Esophagus squamous epithelium (tissue), 5 donors: ENCODE measurements around the gene SMIM41. TPM values are rescaled to one million over a fixed set of nuclear protein-coding genes. Genes with fewer than 3 reads are reported as not detected.
A peak's percentile ranks its signal among the peaks of the same experiment; 100 is the strongest.

ENCODE experiments used
- DNase-seq: peaks from one replicate; lab custom pipeline; 2025; lab: John Stamatoyannopoulos, UW
- H3K27ac ChIP-seq, 4 donors: fragments of 200-600 bp; sonication (generic); one replicate each; pipeline ENCODE4 v1.5.1; 2016 to 2019; ENCODE audit warnings: mild to moderate bottlenecking in 1 of 4
- H3K27me3 ChIP-seq, 4 donors: fragments of 200-600 bp; sonication (generic); 1 replicate in 3 of 4; 2 replicates in 1 of 4; pipeline versions ENCODE4 v1.5.1 to v1.6.0; 2017 to 2021; ENCODE audit warnings: antibody characterized with exemption in 1 of 4
- H3K36me3 ChIP-seq, 3 donors: fragments of 200-600 bp; sonication (generic); one replicate each; pipeline ENCODE4 v1.5.1; 2016 to 2019
- H3K4me1 ChIP-seq, 3 donors: fragments of 200-600 bp; sonication (generic); one replicate each; pipeline ENCODE4 v1.5.1; 2017 to 2019
- H3K4me3 ChIP-seq, 4 donors: fragments of 200-600 bp; sonication (generic); 1 replicate in 3 of 4; 2 replicates in 1 of 4; pipeline ENCODE4 v1.5.1; 2016 to 2019; ENCODE audit warnings: mild to moderate bottlenecking in 2 of 4, moderate library complexity in 1 of 4
- H3K9me3 ChIP-seq, 3 donors: fragments of 200-600 bp; sonication (generic); one replicate each; pipeline ENCODE4 v1.5.1; 2016 to 2019
- POLR2A ChIP-seq, 4 donors: fragments of 450-650 bp; IDR thresholded peaks; one replicate each; pipeline ENCODE4 v1.6.1; 2017; ENCODE audit warnings: antibody characterized with exemption in 4 of 4, mild to moderate bottlenecking in 4 of 4, moderate library complexity in 3 of 4
- WGBS, 2 donors: methylation state at CpG; one replicate each; pipeline ENCODE4 v1.1.5; 2018; 5-methylcytosine and 5-hydroxymethylcytosine counted together
- intact Hi-C: fragments of 100-400 bp; cut with DNase I; formaldehyde crosslinking; loops from one replicate; pipeline ENCODE4 v1.15.0; 2022
- total RNA-seq, 4 donors: library from RNA; depleted of rRNA; stranded (reverse); fragments of >200 nt; gene quantifications; one replicate each; pipeline ENCODE4 v1.1.0, GENCODE V29; 2016
- TF ChIP-seq, protein P1 (sequence below), 6 experiments: fragments of 450-650 bp in 4 of 6; fragments of 200-600 bp in 2 of 6; sonication (generic) in 2 of 6; IDR thresholded peaks; one replicate each; pipeline ENCODE4 v1.5.1; 2016 to 2019; ENCODE audit warnings: antibody characterized with exemption in 6 of 6, mild to moderate bottlenecking in 4 of 6, moderate library complexity in 4 of 6
- donor health status: DM: yes; HTN: yes; CAD: no.

Gene SMIM41
- total RNA-seq, 4 donors from 2014 or later: 0.50 to 5.7 (median 1.8) TPM; not detected in 1

DNA sequence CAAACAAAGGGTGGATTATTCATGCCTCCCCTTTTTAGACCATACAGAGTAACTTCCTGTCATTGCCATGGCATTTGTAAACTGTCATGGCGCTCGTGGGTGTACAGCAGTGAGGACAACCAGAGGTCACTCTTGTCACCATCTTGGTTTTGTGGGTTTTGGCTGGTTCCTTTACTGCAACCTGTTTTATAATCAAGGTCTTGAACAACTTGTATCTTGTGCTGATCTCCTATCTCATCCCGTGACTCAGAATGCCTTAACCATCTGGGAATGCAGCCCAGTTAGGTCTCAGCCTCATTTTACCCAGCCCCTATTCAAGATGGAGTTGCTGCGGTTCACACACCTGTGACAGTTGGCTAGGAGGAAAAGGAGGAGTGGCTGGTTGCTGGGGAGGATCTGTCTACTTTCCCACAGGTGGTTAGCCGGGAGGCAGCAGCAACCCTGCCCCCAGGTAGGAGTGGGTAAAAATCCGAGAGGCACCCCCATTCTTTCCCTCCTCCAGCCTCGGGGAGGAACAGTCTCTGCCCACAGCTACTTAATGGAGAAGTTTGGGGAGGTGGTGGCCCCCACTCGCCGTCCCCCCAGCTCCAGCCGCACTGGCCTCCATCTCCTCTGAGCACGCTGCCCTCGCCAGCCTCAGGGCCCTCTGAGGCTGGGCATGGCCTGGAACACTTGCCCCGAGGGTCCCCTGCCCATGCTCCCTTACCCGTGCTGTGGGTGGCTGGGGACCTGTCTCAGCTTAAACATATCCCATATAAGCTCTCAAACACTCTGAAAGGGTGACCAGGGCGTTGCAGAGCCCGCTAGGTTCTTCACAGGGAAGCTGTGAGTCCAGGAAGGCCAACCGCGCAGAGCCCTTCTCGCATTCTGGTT is 41.7 kb downstream of the SMIM41 start:
- Histone ChIP-seq H3K4me3 (no peak overlapping the region), H3K9me3 (no peaks in the 10 kb centered on the region), H3K36me3 (no peaks in the 10 kb centered on the region), H3K27me3 (peaks cover 0 to 41% (median 0%) of the 10 kb centered on the region in 4 donors), H3K4me1 (peaks cover 3 to 68% (median 26%) of the 10 kb centered on the region in 3 donors), H3K27ac (no peak overlapping the region)
- intact Hi-C loops: no loop called here
- TF ChIP-seq POLR2A (IDR thresholded peaks at IDR 0.05): no peak
- TF ChIP-seq, protein P1, sequence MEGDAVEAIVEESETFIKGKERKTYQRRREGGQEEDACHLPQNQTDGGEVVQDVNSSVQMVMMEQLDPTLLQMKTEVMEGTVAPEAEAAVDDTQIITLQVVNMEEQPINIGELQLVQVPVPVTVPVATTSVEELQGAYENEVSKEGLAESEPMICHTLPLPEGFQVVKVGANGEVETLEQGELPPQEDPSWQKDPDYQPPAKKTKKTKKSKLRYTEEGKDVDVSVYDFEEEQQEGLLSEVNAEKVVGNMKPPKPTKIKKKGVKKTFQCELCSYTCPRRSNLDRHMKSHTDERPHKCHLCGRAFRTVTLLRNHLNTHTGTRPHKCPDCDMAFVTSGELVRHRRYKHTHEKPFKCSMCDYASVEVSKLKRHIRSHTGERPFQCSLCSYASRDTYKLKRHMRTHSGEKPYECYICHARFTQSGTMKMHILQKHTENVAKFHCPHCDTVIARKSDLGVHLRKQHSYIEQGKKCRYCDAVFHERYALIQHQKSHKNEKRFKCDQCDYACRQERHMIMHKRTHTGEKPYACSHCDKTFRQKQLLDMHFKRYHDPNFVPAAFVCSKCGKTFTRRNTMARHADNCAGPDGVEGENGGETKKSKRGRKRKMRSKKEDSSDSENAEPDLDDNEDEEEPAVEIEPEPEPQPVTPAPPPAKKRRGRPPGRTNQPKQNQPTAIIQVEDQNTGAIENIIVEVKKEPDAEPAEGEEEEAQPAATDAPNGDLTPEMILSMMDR (IDR thresholded peaks at IDR 0.05): no peak
- no peak for DNase-seq
- WGBS, 2 donors: 44 to 64% methylated on average over 5 to 12 of the region's 19 CpGs

DNA sequence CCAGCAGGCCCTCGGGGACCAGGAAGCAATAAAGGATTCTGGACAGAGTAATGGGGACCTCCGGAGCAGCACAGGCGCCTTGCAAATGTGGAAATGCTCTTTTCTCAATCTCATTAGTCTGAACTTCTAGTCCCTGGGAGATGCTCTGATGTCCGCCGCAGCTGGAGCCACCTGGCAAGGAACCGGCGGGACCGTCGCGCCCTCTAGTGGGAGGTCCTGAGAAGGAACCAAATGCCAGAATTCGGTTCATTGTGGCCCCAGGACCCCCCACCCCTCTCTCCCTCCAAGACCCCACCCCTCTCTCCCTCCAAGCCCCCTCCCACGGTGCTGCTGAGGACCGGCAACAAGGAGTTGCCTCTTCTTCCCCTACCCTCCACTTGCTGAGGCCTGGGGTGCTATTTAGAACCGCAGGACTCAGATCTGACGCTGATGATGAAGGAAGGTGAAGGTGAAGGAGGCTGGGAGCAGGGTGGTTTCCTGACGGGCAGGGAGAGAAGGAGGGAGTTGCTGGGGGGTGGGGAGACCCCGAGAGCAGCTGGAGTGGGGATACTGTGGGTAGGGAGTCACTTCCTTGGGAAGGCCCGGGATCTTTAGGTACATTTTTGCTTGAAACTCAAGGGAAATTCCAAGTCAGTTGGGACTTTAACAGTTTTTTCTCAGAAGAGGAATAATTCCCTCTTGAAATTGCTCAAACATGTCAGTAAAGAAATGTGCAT is 42.5 kb downstream of the SMIM41 start:
- Histone ChIP-seq H3K9me3 (no peaks in the 10 kb centered on the region), H3K4me3 (no peak overlapping the region), H3K27ac (no peak overlapping the region), H3K36me3 (no peaks in the 10 kb centered on the region), H3K27me3 (peaks cover 0 to 40% (median 0%) of the 10 kb centered on the region in 4 donors), H3K4me1 (peaks cover 3 to 62% (median 21%) of the 10 kb centered on the region in 3 donors)
- 37 to 44% methylated on average over 4 of the region's 18 CpGs for WGBS, 2 donors
- intact Hi-C loops: no loop called here
- TF ChIP-seq, protein P1 (IDR thresholded peaks at IDR 0.05): peak; percentile 37 to 87 (median 54)
- no peak for TF ChIP-seq POLR2A (IDR thresholded peaks at IDR 0.05)
- no peak for DNase-seq

DNA sequence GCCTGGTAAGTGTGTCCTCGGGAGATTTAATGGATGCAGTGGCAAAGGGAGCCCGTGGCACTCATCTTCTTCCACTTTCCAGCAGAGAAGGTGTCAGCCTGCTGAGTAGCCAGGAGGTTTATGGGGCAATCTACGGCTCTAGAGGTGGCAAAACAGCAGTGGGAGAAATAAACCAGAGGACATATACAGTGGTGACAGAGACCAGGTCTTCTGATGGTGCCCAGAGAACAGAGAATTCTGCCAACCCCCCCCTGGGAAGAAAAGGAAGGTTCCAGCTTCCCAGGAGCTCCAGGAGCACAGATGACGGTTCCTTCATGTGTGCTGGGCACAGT is 43.0 kb downstream of the SMIM41 start:
- DNase-seq: no peak
- H3K36me3 ChIP-seq: no peaks in the 10 kb centered on the region
- H3K27me3 ChIP-seq: peaks cover 0 to 40% (median 0%) of the 10 kb centered on the region in 4 donors
- H3K27ac ChIP-seq: no peak overlapping the region
- H3K4me1 ChIP-seq: peaks cover 3 to 61% (median 19%) of the 10 kb centered on the region in 3 donors
- no peak overlapping the region for H3K4me3 ChIP-seq
- 41 to 64% methylated on average over 3 to 4 of the region's 4 CpGs for WGBS, 2 donors
- H3K9me3 ChIP-seq: no peaks in the 10 kb centered on the region
- TF ChIP-seq POLR2A (IDR thresholded peaks at IDR 0.05): no peak
- TF ChIP-seq, protein P1 (IDR thresholded peaks at IDR 0.05): no peak
- intact Hi-C loops: no loop called here

DNA sequence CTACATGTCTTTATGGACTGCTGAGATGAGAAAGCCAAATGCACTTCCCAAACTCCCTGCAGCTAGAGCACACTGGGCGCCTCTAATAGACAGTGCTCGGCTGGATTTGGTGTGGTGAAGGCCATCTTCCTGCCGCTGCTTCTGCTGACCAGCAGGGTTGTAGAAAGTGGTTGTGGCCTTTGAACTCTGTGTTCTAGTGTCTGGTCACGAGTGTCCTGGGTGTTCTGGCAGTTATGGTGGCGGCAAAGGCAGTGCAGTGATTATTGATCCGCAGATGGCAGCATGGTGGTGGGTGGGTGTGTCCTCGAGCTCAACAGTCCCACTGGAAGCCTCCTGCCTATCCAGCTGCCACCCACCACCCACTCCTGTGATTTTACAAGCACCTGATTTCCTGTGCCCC is 43.4 kb downstream of the SMIM41 start:
- H3K9me3 ChIP-seq: no peaks in the 10 kb centered on the region
- 72 to 78% methylated on average over 6 to 7 of the region's 7 CpGs for WGBS, 2 donors
- intact Hi-C loops: no loop called here
- peaks cover 3 to 61% (median 19%) of the 10 kb centered on the region in 3 donors for H3K4me1 ChIP-seq
- H3K4me3 ChIP-seq: no peak overlapping the region
- H3K36me3 ChIP-seq: no peaks in the 10 kb centered on the region
- no peak overlapping the region for H3K27ac ChIP-seq
- TF ChIP-seq, protein P1 (IDR thresholded peaks at IDR 0.05): no peak
- no peak for TF ChIP-seq POLR2A (IDR thresholded peaks at IDR 0.05)
- peaks cover 0 to 40% (median 0%) of the 10 kb centered on the region in 4 donors for H3K27me3 ChIP-seq
- no peak for DNase-seq
